Skin epidermis (tissue), 12 donors: ENCODE results near the gene EVI5.
"Not testable (repeated sequence)": the region's sequence is repeated elsewhere in the genome, so short reads cannot be mapped to it uniquely, and the experiment has no call there.

Source experiments
- H3K27ac ChIP-seq, 21 experiments: fragments of 200-600 bp; sonication (generic) in 11 of 21; one replicate each; pipeline ENCODE4 v1.5.0; 2020; ENCODE audit warnings: mild to moderate bottlenecking in 3 of 21, inconsistent platforms in 2 of 21, moderate library complexity in 2 of 21
- H3K4me3 ChIP-seq, 7 experiments: fragments of 200-600 bp; sonication (generic) in 2 of 7; one replicate each; pipeline ENCODE4 v1.5.0; 2020; ENCODE audit warnings: inconsistent platforms in 2 of 7, mild to moderate bottlenecking in 2 of 7, moderate library complexity in 1 of 7

EVI5 gene

GRCh38 chr1:92755541-92756461 is 29.1 kb downstream of the EVI5 start:
- peak overlapping the region in 2 of 21 experiments; percentile 36 to 57 for H3K27ac ChIP-seq
- no peak overlapping the region for H3K4me3 ChIP-seq

GRCh38 chr1:92754719-92755050 is 30.2 kb downstream of the EVI5 start:
- Histone ChIP-seq H3K4me3 (no peak overlapping the region), H3K27ac (no peak overlapping the region)

GRCh38 chr1:92754000-92754718 is 30.7 kb downstream of the EVI5 start:
- H3K27ac ChIP-seq: no peak overlapping the region
- H3K4me3 ChIP-seq: no peak overlapping the region

GRCh38 chr1:92752719-92753118 is 32.2 kb downstream of the EVI5 start:
- H3K27ac ChIP-seq: no peak overlapping the region
- no peak overlapping the region for H3K4me3 ChIP-seq

GRCh38 chr1:92749024-92749634 is 35.8 kb downstream of the EVI5 start:
- Histone ChIP-seq H3K27ac (no peak overlapping the region), H3K4me3 (no peak overlapping the region)

- H3K27ac ChIP-seq: no peak overlapping the region
- H3K4me3 ChIP-seq: no peak overlapping the region
These were observed 36.8 kb downstream of the EVI5 start for GRCh38 chr1:92748138-92748537.

- no peak overlapping the region for H3K27ac ChIP-seq
- no peak overlapping the region for H3K4me3 ChIP-seq
These were observed 37.2 kb downstream of the EVI5 start for GRCh38 chr1:92747735-92748134.

GRCh38 chr1:92746255-92746654 is 38.7 kb downstream of the EVI5 start:
- H3K27ac ChIP-seq, H3K4me3 ChIP-seq: not testable (repeated sequence)

GRCh38 chr1:92743221-92743620 is 41.7 kb downstream of the EVI5 start:
- Histone ChIP-seq H3K27ac (no peak overlapping the region), H3K4me3 (no peak overlapping the region)

GRCh38 chr1:92739669-92740524 is 45.0 kb downstream of the EVI5 start:
- H3K27ac ChIP-seq: no peak overlapping the region
- no peak overlapping the region for H3K4me3 ChIP-seq

- Histone ChIP-seq H3K4me3 (no peak overlapping the region), H3K27ac (no peak overlapping the region)
These were observed 48.5 kb downstream of the EVI5 start for GRCh38 chr1:92736395-92736794.

GRCh38 chr1:92730476-92730875 is 54.4 kb downstream of the EVI5 start:
- H3K4me3 ChIP-seq: no peak overlapping the region
- no peak overlapping the region for H3K27ac ChIP-seq

- no peak overlapping the region for H3K27ac ChIP-seq
- no peak overlapping the region for H3K4me3 ChIP-seq
These were observed 56.2 kb downstream of the EVI5 start for GRCh38 chr1:92728697-92729096.

GRCh38 chr1:92723713-92724112 is 61.2 kb downstream of the EVI5 start:
- not testable (repeated sequence) for H3K27ac ChIP-seq, H3K4me3 ChIP-seq

- Histone ChIP-seq H3K27ac (no peak overlapping the region), H3K4me3 (no peak overlapping the region)
These were observed 63.0 kb downstream of the EVI5 start for GRCh38 chr1:92721886-92722285.

GRCh38 chr1:92721157-92721556 is 63.8 kb downstream of the EVI5 start:
- H3K4me3 ChIP-seq, H3K27ac ChIP-seq: not testable (repeated sequence)

GRCh38 chr1:92715476-92715951 is 69.4 kb downstream of the EVI5 start:
- not testable (repeated sequence) for H3K4me3 ChIP-seq, H3K27ac ChIP-seq

- Histone ChIP-seq H3K4me3 (no peak overlapping the region), H3K27ac (no peak overlapping the region)
These were observed 71.0 kb downstream of the EVI5 start for GRCh38 chr1:92713939-92714338.

- H3K4me3 ChIP-seq: no peak overlapping the region
- no peak overlapping the region for H3K27ac ChIP-seq
These were observed 73.3 kb downstream of the EVI5 start for GRCh38 chr1:92711473-92712165.
